ENCODE results near the gene SDK2. TPM values are rescaled to one million over a fixed set of nuclear protein-coding genes. Genes with fewer than 3 reads are reported as not detected.

SDK2 gene
- total and polyA plus RNA-seq, 2 of the 4 experiments (the other 2 are of a cell fraction), result under 0.01 to 0.03 TPM

GRCh38 chr17:73376636-73377035 lies 267.6 kb downstream of the SDK2 start:
- no peak overlapping the region for H4K8ac ChIP-seq (ENCODE audit: low read depth in 2 of 2, low read length in 2 of 2)
- H3K9me1 ChIP-seq (ENCODE audit: insufficient read depth, low read length), result no peaks in the 10 kb centered on the region
- no peak overlapping the region for H3K4ac ChIP-seq (ENCODE audit: low read depth, low read length)
- no peak overlapping the region for H3K56ac ChIP-seq (ENCODE audit: extremely low read depth, insufficient read depth, low read length)
- dilution Hi-C loops (cut with HindIII; ENCODE audit: low sequenced_read_pairs, unreplicated experiment) (no loop called here), intact Hi-C loops (cut with micrococcal nuclease) (no loop called here), in situ Hi-C loops (cut with MboI; ENCODE audit: low sequenced_read_pairs) (no loop called here)
- WGBS, 2 experiments (ENCODE audit: extremely low coverage in 2 of 2, insufficient read length in 1 of 2), result no CpG with 5 or more reads among the region's 3 CpGs
- H3K9ac ChIP-seq (ENCODE audit: low read depth, low read length), result no peak overlapping the region
- no peak for TF ChIP-seq ELK1 (IDR thresholded peaks at IDR 0.05; ENCODE audit: borderline replicate concordance, low read depth, low read length)
- TF ChIP-seq RCOR1 (IDR thresholded peaks at IDR 0.05; ENCODE audit: insufficient replicate concordance, low read length), result no peak
- no peak for TF ChIP-seq RAD21 (IDR thresholded peaks at IDR 0.05; ENCODE audit: low read length)
- TF ChIP-seq BHLHE40 (IDR thresholded peaks at IDR 0.05; ENCODE audit: low read depth, low read length), result no peak
- no peak for TF ChIP-seq RFX5 (IDR thresholded peaks at IDR 0.05; ENCODE audit: low read depth, low read length)
- TF ChIP-seq CTCF (conservative IDR thresholded peaks at IDR 0.05; ENCODE audit: low read depth, low read length), result no peak
- TF ChIP-seq CHD1 (IDR thresholded peaks at IDR 0.05; ENCODE audit: low read depth, low read length), result no peak
- TF ChIP-seq FOS (IDR thresholded peaks at IDR 0.05; ENCODE audit: low read depth, low read length), result no peak
- TF ChIP-seq MXI1 (IDR thresholded peaks at IDR 0.05; ENCODE audit: borderline replicate concordance, low read depth, low read length), result no peak
- TF ChIP-seq USF2 (IDR thresholded peaks at IDR 0.05; ENCODE audit: low read depth, low read length), result no peak
- no peak for TF ChIP-seq CEBPB (IDR thresholded peaks at IDR 0.05; ENCODE audit: low read depth, low read length)
- no peak for TF ChIP-seq NFE2L2 (IDR thresholded peaks at IDR 0.05; ENCODE audit: low read depth, low read length)
- TF ChIP-seq POLR2A (IDR thresholded peaks at IDR 0.05; ENCODE audit: low read depth, low read length), result no peak
- TF ChIP-seq MAZ (IDR thresholded peaks at IDR 0.05; ENCODE audit: borderline replicate concordance, low read depth, low read length), result no peak
- TF ChIP-seq MAFK (IDR thresholded peaks at IDR 0.05; ENCODE audit: low read depth, low read length), result no peak
- no peak for TF ChIP-seq SMC3 (IDR thresholded peaks at IDR 0.05; ENCODE audit: low read depth, low read length)
- no peak overlapping the region for H2AK9ac ChIP-seq (replicated peaks; ENCODE audit: low read depth, low read length, poor library complexity)
- H3K4me3 ChIP-seq (ENCODE audit: insufficient read depth, low read depth, low read length), result no peak overlapping the region
- H4K91ac ChIP-seq (ENCODE audit: insufficient read depth, low read depth, low read length), result no peak overlapping the region
- ChIA-PET CTCF (interaction anchor here (0.6 kb wide), 1 partner anchor 644 kb away, joined by 5 read pairs; no protein-coding TSS in a partner anchor), POLR2A (ENCODE audit: unreplicated experiment) (interaction anchor here (0.6 kb wide), 1 partner anchor 116 kb away, joined by 4 read pairs; no protein-coding TSS in a partner anchor)
- H3K27ac ChIP-seq (ENCODE audit: insufficient read depth, low read length), result no peak overlapping the region
- H3K23ac ChIP-seq (ENCODE audit: low read depth, low read length), result no peak overlapping the region
- H3K36me3 ChIP-seq (ENCODE audit: control insufficient read depth, insufficient read depth, low read length), result no peaks in the 10 kb centered on the region
- no peak overlapping the region for H2BK5ac ChIP-seq (ENCODE audit: low read depth, low read length, poor library complexity, severe bottlenecking)
- no peak overlapping the region for H3K18ac ChIP-seq (ENCODE audit: low read depth, low read length)
- H3K4me1 ChIP-seq (ENCODE audit: control insufficient read depth, insufficient read depth, low read length), result no peaks in the 10 kb centered on the region
- H4K5ac ChIP-seq (ENCODE audit: low read depth, low read length), result no peak overlapping the region
- H3K9me3 ChIP-seq (ENCODE audit: control insufficient read depth, insufficient read depth, low read length), result no peaks in the 10 kb centered on the region
- no peaks in the 10 kb centered on the region for H3K79me1 ChIP-seq (ENCODE audit: low read depth in 1 of 2, low read length in 2 of 2)
- no peak overlapping the region for H3K14ac ChIP-seq (replicated peaks; ENCODE audit: low read depth, low read length)
- peaks cover 22% of the 10 kb centered on the region for H3K27me3 ChIP-seq (ENCODE audit: control insufficient read depth, insufficient read depth, low read length)
- no peaks in the 10 kb centered on the region for H4K20me1 ChIP-seq (ENCODE audit: insufficient read depth, low read length)
- no TSS peak for BruUV-seq (replicated peaks)
- no peak overlapping the region for H2AK5ac ChIP-seq (ENCODE audit: low read depth, low read length)
- ATAC-seq (ENCODE audit: low read depth) (no peak), DNase-seq (no peak)
- H2BK20ac ChIP-seq (ENCODE audit: low read depth, low read length), result no peak overlapping the region
- no peak overlapping the region for H3K4me2 ChIP-seq (ENCODE audit: low read depth, low read length)
- H2BK120ac ChIP-seq (ENCODE audit: low read depth, low read length), result no peak overlapping the region
- H2BK15ac ChIP-seq (ENCODE audit: low read depth, low read length), result no peak overlapping the region
- H2AFZ ChIP-seq (replicated peaks; ENCODE audit: low read length, poor library complexity), result no peak overlapping the region
